SKM-1 treated with dmso at 0.1 percent for 144 hours (cell line): ENCODE data around the gene TIPRL.
"Not testable (repeated sequence)": the region's sequence is repeated elsewhere in the genome, so short reads cannot be mapped to it uniquely, and the experiment has no call there.

Experiments used
- DNase-seq: peaks from one replicate; lab custom pipeline; 2025; ENCODE audit not compliant: unreplicated experiment; lab: John Stamatoyannopoulos, UW

Gene TIPRL

GRCh38 chr1:168207673-168208072 is 28.9 kb downstream of the TIPRL start:
- not testable (repeated sequence) for DNase-seq

DNA sequence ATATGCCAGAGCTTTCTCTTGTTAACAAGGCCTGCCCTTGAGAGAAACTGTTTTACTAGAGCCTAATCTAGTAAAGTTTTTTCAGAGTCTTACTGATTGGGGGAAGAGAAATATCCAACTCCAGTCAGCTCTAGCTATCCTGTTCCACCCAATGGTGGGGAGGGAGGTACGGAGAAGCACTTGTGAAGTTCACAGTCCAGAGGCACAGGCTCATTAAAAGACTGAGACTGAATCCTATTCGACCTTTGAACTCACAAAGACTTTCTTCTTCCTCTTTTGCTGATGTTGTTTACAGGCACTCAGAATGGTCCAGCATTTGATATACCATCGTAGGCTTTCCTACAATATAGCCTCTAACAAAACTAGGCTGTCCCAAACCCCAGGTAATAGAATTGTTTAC is 31.6 kb downstream of the TIPRL start:
- no peak for DNase-seq

GRCh38 chr1:168213349-168213748 is 34.6 kb downstream of the TIPRL start:
- DNase-seq = no peak

GRCh38 chr1:168216171-168216570 is 37.4 kb downstream of the TIPRL start:
- no peak for DNase-seq

- DNase-seq = no peak
Observed at GRCh38 chr1:168217664-168218063, 38.9 kb downstream of the TIPRL start.

- no peak for DNase-seq
Observed at GRCh38 chr1:168218658-168219057, 39.9 kb downstream of the TIPRL start.

DNA sequence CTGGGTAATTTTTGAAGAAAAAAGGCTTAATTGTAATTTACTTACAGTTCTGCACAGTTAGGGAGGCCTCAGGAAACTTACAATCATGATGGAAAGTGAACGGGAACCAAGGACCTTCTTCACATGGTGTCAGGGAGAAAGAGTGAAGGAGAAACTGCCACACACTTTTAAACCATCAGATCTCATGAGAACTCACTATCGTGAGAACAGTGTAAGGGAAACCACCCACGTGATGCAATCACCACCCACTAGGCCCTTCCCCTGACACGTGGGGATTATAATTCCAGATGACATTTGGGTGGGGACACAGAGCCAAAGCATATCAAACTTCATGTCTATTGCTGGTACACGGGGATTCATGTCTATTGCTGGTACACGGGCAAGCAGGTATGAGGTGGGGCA is 41.7 kb downstream of the TIPRL start:
- DNase-seq = no peak

- no peak for DNase-seq
Observed at GRCh38 chr1:168221275-168221674, 42.5 kb downstream of the TIPRL start.

DNA sequence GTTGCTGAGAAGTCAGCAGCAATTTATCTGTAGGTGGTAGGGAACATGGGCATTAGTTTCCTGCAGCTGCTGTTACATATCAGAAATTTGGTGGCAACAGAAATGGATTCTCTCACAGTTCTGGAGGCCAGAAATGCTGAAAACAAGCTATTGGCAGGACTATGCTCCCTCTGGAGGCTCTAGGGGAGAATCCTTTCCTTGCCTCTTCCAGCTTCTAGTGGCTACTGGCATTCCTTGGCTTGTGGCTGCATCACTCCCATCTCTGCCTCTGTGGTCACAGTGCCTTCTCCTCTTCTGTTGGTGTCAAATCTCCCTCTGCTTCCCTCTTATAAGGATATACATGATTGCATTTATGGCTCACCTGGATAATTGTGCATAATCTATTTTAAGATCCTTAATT is 44.5 kb downstream of the TIPRL start:
- no peak for DNase-seq

DNA sequence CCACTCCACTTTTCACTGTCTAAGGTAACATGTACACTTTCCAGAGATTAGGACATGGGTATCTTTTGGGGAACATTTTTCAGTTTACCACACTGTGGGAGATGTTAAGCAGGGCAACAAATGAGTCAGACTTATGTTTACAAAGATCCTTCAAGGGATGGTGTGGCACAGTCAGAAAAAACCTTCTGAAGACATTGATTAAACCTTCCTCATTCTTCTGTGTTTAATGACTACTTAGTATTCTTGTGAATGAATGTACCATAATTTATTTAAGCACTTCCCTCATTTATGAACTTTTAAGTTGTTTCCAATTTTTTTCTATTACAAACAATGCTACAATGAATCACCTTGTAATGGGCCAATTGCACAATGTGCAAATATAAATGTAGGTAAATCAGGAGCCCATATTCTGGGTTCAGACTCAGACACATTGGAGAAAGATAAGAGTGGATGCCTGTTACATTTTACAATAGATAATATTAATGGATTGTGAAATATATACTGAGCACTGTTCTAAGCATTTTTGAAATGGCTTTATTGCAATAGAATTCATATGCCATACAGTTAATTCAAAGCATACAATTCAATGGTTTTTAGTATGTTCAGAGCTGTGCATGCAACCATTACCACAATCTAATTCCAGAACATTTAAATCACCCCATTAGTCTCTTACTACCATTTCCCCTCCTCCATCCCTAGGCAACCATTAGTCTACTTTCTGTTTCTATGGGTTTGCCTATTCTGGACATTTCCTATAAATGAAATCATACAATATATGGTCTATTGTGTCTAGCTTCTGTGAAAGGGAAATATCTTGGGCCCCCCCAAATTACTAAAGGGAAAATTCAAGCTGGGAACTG is 45.1 kb downstream of the TIPRL start:
- DNase-seq = no peak

- no peak for DNase-seq
Observed at GRCh38 chr1:168224991-168225390, 46.2 kb downstream of the TIPRL start.

GRCh38 chr1:168225476-168226190 is 46.9 kb downstream of the TIPRL start, which contains the start of gene SFT2D2:
Gene SFT2D2, plus strand, starts transcription at chr1:168226004. Its CDS starts 76 bp downstream, at chr1:168226080.
- DNase-seq = peak; percentile 84

DNA sequence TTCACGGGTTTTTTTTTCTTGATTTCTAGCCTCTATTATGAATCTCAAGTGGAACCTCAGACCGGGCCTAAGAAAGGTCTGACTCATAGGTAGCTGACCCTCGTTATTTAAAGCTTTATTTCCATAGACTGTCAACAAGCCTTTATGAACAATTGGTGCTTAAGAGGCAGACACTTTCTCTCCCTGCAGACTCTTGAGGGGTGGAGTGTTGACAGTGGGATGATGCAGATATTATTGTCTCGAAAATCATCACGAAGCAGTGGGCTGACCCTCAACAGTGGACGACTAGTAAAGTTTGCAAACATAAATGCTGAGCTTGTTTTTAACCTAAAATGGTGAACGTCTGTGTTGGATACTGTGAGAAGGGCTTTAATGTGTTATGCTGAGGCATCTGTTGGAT is 48.9 kb downstream of the TIPRL start:
- DNase-seq = no peak

DNA sequence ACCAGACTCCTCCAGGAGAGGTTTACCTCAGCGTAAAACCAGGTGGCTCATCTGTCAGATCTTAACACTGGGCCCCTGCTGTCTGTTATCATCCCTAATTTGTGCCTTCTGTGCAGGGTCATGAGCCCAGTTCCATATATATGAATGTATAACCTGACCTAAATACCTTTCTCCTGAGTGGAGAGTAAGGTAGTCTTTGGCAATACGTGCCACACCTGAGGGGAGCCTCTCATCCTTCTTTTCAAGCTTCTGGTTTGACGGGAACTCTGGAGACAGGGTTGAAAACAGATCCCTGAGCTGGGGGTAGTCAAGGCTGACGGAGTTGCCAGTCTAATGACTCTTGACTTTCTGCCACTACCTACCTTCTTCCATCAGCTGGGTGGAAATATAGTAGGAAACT is 51.1 kb downstream of the TIPRL start:
- no peak for DNase-seq

GRCh38 chr1:168230709-168231108 is 51.9 kb downstream of the TIPRL start:
- DNase-seq = no peak

DNA sequence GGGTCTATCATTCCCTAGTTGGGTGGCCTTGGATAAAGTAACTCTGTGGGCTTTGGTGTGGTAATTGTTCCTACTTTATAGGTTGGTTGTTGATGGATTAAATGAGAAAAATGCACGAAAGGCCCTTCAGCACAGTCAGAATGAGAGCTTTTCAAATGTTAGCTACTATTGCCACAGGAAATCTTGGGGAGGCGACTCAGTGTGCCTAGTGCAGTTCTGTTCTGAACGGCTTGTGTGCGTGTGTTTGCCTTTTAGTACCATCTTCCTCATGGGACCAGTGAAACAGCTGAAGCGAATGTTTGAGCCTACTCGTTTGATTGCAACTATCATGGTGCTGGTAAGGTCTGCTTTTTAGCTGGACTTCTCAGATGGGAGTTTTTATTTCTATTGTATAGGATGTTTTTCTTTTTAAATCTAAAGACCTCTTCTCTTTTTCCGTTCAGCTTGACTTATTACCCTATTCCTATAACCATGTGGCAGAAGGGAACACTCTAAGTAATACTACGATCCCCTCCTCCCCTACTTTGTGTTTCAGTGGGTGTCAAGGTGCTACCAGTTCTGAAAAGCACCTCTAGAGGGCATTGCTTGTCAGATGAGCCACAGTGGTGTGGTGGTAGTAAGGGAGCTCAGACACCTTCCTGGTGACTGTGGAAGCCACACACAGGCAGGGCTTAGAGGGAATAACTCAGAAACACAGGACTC is 56.2 kb downstream of the TIPRL start:
- DNase-seq = peak; percentile 64

GRCh38 chr1:168235548-168235885 is 56.8 kb downstream of the TIPRL start:
- DNase-seq = no peak

DNA sequence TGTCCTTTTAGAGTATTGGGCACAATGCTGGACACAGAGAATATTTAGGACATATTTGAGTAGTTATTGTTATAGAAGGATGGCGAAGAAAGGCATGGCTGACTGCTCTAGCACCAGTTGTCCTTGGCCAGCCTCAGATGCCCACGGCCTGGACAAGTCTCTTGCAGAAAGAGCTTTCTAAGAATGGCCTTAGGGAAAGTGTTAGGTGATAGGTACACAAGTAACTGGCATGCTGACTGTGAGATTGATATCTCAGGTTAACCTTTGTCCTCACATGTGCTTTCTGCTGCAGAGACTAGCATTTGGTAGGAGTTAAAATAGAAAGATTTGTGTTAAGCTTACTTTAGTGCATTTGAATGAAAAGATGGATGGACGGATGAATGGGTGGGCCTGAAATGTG is 57.2 kb downstream of the TIPRL start:
- DNase-seq = no peak

DNA sequence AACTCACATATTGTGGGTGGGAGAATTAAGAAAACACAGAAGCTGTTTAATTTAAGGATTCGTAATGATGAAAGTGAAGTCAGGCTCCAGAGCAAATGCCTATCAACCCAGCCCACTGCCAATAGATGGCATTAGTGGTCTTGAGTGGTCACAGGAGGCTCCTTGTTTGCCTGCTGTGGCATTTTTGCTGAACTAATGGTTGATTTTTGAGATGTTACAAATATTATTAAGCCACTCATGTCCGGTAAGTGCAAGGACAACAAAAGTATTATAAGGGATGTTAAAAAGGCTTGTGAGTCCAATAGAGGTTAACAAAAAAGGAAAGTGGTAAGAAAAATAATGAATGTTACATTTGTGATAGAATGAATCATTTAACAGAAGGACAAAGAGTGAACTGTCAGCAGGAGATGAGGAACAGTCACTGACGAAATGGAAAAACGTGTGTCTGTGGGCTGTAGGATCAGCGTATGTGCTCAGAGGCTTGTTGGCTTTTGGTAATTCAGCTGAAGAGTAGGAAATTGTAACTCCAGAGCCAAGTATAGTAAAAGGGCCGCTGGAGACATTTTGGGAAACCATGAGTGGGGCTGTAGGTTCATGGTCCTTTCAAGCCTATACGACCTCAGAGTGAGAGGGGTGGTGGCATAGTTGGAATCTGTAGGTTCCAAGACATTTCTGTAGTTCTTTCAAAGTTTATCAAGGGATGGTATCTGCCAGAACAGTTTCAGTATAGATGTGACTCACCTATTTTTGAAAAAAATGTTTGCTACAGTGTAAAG is 58.3 kb downstream of the TIPRL start:
- no peak for DNase-seq

DNA sequence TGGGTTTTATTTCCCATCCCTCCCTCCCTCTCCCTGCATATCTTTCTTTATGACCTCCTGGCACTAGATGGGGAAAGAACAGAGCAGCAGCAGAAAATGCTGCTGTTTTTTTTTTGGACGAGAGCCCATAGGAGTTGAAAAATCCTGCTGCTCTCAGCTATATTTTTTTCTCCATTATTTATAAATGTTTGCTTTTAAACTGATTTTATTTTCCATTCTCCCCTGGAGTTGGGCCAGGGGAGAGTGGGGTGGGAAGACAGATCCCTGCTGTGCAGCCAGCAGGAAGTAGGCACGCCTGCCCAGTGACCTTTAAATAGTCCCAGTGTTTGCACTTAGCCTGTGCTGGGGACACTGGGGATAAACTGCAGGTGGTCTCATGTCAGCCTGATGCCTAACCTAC is 64.4 kb downstream of the TIPRL start:
- no peak for DNase-seq

- no peak for DNase-seq
Observed at GRCh38 chr1:168243636-168244212, 65.0 kb downstream of the TIPRL start.
